Measurements from ENCODE around the gene PXMP2. TPM values are rescaled to one million over a fixed set of nuclear protein-coding genes. Genes with fewer than 3 reads are reported as not detected.

Gene PXMP2
- polyA plus RNA-seq, 4 donors, result 47.2 to 121 (median 80.8) TPM

DNA sequence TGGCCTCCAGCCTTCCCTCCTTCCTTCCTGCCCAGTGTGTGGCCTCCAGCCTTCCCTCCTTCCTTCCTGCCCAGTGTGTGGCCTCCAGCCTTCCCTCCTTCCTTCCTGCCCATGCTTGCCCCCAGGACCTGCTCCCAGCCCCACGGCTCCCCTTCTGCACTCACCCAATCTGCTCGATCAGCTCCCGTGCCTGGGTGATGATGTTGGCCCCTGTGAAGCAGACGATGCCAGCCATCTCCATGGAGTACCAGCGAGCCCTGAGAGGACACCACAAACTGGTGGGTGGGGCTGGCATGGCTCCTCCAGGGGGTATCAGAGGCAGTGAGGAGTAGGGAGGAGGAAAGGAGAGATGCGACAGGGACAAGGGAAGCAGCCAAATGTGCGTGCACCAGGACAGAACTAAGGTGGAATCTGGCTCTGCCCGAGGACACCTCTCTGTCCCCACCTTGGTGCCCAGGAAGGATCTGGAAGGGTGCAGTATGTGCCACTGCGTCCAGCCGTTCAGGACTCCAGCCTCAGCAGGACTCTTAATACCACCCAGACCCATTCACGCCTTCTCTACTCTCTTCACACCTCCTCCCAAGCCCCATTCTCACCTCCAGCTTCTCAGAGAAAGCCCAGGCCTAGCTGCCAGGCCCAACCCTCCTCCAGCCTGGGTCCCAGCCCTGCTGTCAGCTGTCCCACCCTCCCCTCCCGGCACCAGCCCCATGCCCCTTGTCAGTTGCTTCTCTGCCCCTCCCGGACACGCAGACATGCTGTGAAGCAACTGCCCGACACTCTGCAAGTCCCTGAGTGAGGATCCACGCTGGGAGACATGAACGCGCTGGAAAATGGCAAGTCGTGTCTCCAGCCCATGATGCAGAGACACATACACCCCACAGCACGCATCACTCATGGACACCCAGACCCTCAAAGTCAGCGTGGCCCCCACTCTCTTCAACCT, 22.9 kb upstream of the PXMP2 start:
- no peak overlapping the region for H3K4me3 ChIP-seq (ENCODE audit: low read depth in 1 of 3, low read length in 3 of 3)
- no peaks in the 10 kb centered on the region for H3K4me1 ChIP-seq (ENCODE audit: control insufficient read depth in 3 of 3, insufficient read depth in 2 of 3, low read depth in 1 of 3, low read length in 2 of 3)
- peaks cover 14 to 86% (median 32%) of the 10 kb centered on the region in 3 donors for H3K36me3 ChIP-seq (ENCODE audit: control insufficient read depth in 3 of 3, insufficient read depth in 2 of 3, low read depth in 1 of 3, low read length in 3 of 3)
- FAIRE-seq (no peak), DNase-seq (no peak)
- no peaks in the 10 kb centered on the region for H3K27me3 ChIP-seq (ENCODE audit: control insufficient read depth in 3 of 3, insufficient read depth in 3 of 3, low read length in 3 of 3)
- no peak overlapping the region for H3K27ac ChIP-seq (ENCODE audit: low read depth in 1 of 3, low read length in 2 of 3)
- no peaks in the 10 kb centered on the region for H3K9me3 ChIP-seq (ENCODE audit: control insufficient read depth in 2 of 2, insufficient read depth in 1 of 2, low read depth in 1 of 2, low read length in 1 of 2)
- 89 to 95% (median 94%) methylated on average over 21 of the region's 21 CpGs for WGBS, 3 donors

DNA sequence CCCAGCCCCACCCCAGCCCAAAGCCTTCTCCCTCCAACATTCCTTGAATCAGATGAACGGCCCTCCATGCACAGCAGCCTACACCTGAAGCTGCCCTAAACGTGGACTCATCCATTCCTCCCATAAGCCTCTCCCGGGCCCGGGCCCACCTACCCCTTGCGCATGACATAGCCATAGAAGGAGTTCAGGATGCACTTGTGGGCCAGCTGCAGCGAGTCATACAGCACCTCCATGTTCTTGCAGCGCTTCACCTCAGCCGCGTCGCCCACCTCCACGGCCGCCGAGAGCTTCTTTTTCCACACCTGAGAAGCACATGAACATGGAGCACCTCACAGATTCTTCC, 22.3 kb upstream of the PXMP2 start:
- H3K4me1 ChIP-seq (ENCODE audit: control insufficient read depth in 3 of 3, insufficient read depth in 2 of 3, low read depth in 1 of 3, low read length in 2 of 3), result no peaks in the 10 kb centered on the region
- FAIRE-seq (no peak), DNase-seq (no peak)
- no peak overlapping the region for H3K4me3 ChIP-seq (ENCODE audit: low read depth in 1 of 3, low read length in 3 of 3)
- no peaks in the 10 kb centered on the region for H3K27me3 ChIP-seq (ENCODE audit: control insufficient read depth in 3 of 3, insufficient read depth in 3 of 3, low read length in 3 of 3)
- no peak overlapping the region for H3K27ac ChIP-seq (ENCODE audit: low read depth in 1 of 3, low read length in 2 of 3)
- peaks cover 14 to 87% (median 29%) of the 10 kb centered on the region in 3 donors for H3K36me3 ChIP-seq (ENCODE audit: control insufficient read depth in 3 of 3, insufficient read depth in 2 of 3, low read depth in 1 of 3, low read length in 3 of 3)
- H3K9me3 ChIP-seq (ENCODE audit: control insufficient read depth in 2 of 2, insufficient read depth in 1 of 2, low read depth in 1 of 2, low read length in 1 of 2), result no peaks in the 10 kb centered on the region
- 92 to 96% (median 96%) methylated on average over 13 of the region's 13 CpGs for WGBS, 3 donors

DNA sequence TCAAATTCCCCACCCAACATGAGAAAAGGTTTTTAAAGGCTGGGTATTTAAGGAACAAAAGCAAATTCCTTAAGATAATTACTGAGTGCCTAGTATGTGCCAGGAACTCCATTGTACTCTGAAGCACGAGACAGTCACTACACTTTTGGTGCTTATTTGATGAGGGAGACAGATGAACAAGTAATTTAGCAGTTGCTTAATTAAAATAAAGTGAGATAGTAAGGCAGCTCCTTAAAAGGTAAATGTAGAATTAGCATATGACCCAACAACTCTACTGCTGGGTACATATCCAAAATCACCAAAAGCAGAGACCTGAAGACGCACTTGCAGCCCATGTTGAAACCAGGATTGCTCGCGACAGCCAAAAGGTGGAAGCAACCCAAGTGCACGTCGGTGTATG, 21.6 kb upstream of the PXMP2 start:
- Histone ChIP-seq H3K4me3 (ENCODE audit: low read depth in 1 of 3, low read length in 3 of 3) (no peak overlapping the region), H3K27ac (ENCODE audit: low read depth in 1 of 3, low read length in 2 of 3) (no peak overlapping the region), H3K9me3 (ENCODE audit: control insufficient read depth in 2 of 2, insufficient read depth in 1 of 2, low read depth in 1 of 2, low read length in 1 of 2) (no peaks in the 10 kb centered on the region), H3K27me3 (ENCODE audit: control insufficient read depth in 3 of 3, insufficient read depth in 3 of 3, low read length in 3 of 3) (no peaks in the 10 kb centered on the region), H3K36me3 (ENCODE audit: control insufficient read depth in 3 of 3, insufficient read depth in 2 of 3, low read depth in 1 of 3, low read length in 3 of 3) (peaks cover 11 to 85% (median 27%) of the 10 kb centered on the region in 3 donors), H3K4me1 (ENCODE audit: control insufficient read depth in 3 of 3, insufficient read depth in 2 of 3, low read depth in 1 of 3, low read length in 2 of 3) (no peaks in the 10 kb centered on the region)
- no peak for DNase-seq
- no peak for FAIRE-seq
- WGBS, 3 donors, result 86 to 96% (median 95%) methylated on average over 6 of the region's 6 CpGs

DNA sequence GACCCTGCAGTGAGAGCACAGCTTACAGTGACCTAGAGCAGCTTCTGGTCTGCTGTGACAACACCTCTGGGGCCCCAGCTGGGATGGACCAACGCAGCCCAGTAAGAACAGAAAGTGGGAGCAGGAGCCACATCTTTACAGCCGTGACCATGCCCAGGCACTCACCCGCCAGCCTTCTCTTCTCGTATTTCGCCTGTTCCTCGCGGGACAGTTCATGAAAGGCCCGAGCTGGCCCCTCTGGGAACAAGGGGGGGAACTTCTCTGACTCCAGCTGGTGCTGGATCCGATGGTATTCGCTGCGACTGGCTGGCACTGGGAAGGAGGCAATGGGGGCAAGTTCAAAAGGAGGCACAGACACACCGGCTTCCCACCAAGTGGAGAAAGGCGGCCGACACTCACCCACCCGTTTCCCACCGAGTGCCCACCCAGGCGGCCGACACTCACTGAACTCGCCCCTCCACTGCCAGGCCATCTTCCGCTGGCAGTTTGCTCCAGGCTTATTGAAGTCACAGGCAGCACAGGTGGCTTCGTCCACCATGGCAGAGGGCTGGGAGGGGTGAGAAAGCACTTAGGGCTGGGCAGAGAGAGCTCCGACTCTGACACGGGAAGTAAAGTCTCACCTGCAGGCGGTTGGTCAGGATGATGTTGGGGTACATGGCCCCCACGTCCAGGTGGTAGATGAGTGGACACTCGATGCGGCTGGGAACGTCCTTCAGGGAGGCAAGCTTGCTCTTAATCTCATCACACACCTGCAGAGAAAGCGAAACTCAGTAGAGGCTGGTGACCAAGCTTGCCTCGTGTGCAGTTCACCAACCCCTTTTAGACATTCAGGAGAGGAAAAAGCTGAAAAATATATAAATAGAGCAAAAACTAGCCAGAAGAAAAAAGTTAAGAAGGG, 18.9 kb upstream of the PXMP2 start:
- Histone ChIP-seq H3K4me1 (ENCODE audit: control insufficient read depth in 3 of 3, insufficient read depth in 2 of 3, low read depth in 1 of 3, low read length in 2 of 3) (no peaks in the 10 kb centered on the region), H3K9me3 (ENCODE audit: control insufficient read depth in 2 of 2, insufficient read depth in 1 of 2, low read depth in 1 of 2, low read length in 1 of 2) (no peaks in the 10 kb centered on the region), H3K36me3 (ENCODE audit: control insufficient read depth in 3 of 3, insufficient read depth in 2 of 3, low read depth in 1 of 3, low read length in 3 of 3) (peaks cover 11 to 84% (median 27%) of the 10 kb centered on the region in 3 donors), H3K27ac (ENCODE audit: low read depth in 1 of 3, low read length in 2 of 3) (no peak overlapping the region), H3K27me3 (ENCODE audit: control insufficient read depth in 3 of 3, insufficient read depth in 3 of 3, low read length in 3 of 3) (no peaks in the 10 kb centered on the region), H3K4me3 (ENCODE audit: low read depth in 1 of 3, low read length in 3 of 3) (no peak overlapping the region)
- FAIRE-seq (no peak), DNase-seq (no peak)
- 96 to 98% (median 97%) methylated on average over 30 of the region's 30 CpGs for WGBS, 3 donors

DNA sequence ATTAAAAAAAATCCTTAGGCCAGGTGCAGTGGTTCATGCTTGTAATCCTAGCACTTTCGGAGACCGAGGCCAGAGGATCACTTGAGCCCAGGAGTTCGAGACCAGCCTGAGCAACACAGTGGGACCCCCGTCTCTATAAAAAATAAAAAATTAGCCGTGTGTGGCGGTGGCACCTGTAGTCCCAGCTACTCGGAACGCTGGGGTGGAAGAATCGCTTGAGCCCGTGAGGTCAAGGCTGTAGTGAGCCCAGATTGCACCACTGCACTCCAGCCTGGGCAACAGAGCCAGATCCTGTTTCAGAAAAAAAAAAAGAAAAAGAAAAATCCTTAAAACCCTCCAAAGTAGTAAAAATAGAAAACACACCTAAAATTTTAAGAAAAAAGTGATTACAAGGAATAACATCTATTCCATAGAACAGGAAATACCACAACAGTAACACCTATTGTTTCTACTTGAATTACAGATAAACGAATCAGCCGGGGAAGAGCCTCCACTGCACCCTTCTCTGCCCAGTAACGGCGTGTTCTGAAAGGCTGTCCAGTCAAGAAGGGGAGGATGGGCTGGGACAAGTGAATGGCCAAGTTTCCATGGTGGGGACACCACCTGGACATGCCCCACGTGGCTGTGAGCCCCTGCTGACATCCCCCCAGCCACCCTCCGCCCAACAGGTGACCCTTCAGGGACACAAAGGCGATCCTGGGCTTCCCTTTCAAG, 18.1 kb upstream of the PXMP2 start:
- FAIRE-seq, result no peak
- H3K27ac ChIP-seq (ENCODE audit: low read depth in 1 of 3, low read length in 2 of 3), result no peak overlapping the region
- DNase-seq, result no peak
- 93 to 95% (median 95%) methylated on average over 17 of the region's 17 CpGs for WGBS, 3 donors
- H3K9me3 ChIP-seq (ENCODE audit: control insufficient read depth in 2 of 2, insufficient read depth in 1 of 2, low read depth in 1 of 2, low read length in 1 of 2), result no peaks in the 10 kb centered on the region
- no peaks in the 10 kb centered on the region for H3K27me3 ChIP-seq (ENCODE audit: control insufficient read depth in 3 of 3, insufficient read depth in 3 of 3, low read length in 3 of 3)
- no peaks in the 10 kb centered on the region for H3K4me1 ChIP-seq (ENCODE audit: control insufficient read depth in 3 of 3, insufficient read depth in 2 of 3, low read depth in 1 of 3, low read length in 2 of 3)
- H3K36me3 ChIP-seq (ENCODE audit: control insufficient read depth in 3 of 3, insufficient read depth in 2 of 3, low read depth in 1 of 3, low read length in 3 of 3), result peaks cover 11 to 85% (median 27%) of the 10 kb centered on the region in 3 donors
- no peak overlapping the region for H3K4me3 ChIP-seq (ENCODE audit: low read depth in 1 of 3, low read length in 3 of 3)

DNA sequence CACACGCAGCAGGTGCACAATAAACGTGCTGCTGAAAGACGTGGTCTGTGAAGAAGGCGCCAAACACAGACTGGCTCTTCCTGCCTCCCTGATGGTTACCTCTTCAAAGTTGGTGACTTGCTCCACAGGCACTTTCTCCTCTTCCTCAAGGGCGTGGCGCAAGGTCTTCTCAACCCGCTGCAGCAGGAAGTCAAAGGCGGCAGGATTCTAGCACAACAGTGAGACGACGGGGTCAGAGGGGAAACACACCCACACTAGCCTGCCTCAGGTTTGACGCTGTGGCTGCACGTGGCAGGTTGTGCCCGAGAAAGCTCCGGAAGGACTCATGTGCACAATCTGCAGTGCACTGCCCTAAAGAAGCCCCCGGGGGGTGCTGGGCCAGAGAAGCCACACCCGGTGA, 15.3 kb upstream of the PXMP2 start:
- H3K27me3 ChIP-seq (ENCODE audit: control insufficient read depth in 3 of 3, insufficient read depth in 3 of 3, low read length in 3 of 3), result no peaks in the 10 kb centered on the region
- DNase-seq, result no peak
- H3K27ac ChIP-seq (ENCODE audit: low read depth in 1 of 3, low read length in 2 of 3), result no peak overlapping the region
- no peak for FAIRE-seq
- H3K9me3 ChIP-seq (ENCODE audit: control insufficient read depth in 2 of 2, insufficient read depth in 1 of 2, low read depth in 1 of 2, low read length in 1 of 2), result no peaks in the 10 kb centered on the region
- 84 to 89% (median 85%) methylated on average over 16 of the region's 16 CpGs for WGBS, 3 donors
- no peaks in the 10 kb centered on the region for H3K4me1 ChIP-seq (ENCODE audit: control insufficient read depth in 3 of 3, insufficient read depth in 2 of 3, low read depth in 1 of 3, low read length in 2 of 3)
- H3K36me3 ChIP-seq (ENCODE audit: control insufficient read depth in 3 of 3, insufficient read depth in 2 of 3, low read depth in 1 of 3, low read length in 3 of 3), result peaks cover 11 to 86% (median 18%) of the 10 kb centered on the region in 3 donors
- no peak overlapping the region for H3K4me3 ChIP-seq (ENCODE audit: low read depth in 1 of 3, low read length in 3 of 3)

DNA sequence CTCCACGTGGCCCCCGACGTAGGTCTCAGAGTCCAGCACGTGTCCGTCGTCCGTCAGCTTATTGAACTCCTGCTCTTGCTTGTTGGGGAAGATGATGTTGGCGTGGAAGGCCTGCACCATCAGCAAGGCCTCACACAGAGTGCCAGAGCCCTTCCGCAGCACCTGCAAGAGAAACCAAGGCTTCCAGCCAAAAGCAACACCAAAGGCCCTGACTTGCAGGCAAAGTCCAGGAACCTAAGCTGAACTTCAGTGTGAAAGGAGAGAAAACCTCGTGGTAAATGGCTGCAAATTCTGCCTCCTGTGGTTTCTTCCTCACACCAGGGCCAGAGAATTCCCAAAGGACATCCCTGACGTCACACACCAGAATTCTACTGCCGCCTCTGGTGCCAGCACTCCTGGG, 14.7 kb upstream of the PXMP2 start:
- Histone ChIP-seq H3K36me3 (ENCODE audit: control insufficient read depth in 3 of 3, insufficient read depth in 2 of 3, low read depth in 1 of 3, low read length in 3 of 3) (peaks cover 11 to 86% (median 17%) of the 10 kb centered on the region in 3 donors), H3K4me3 (ENCODE audit: low read depth in 1 of 3, low read length in 3 of 3) (no peak overlapping the region), H3K27me3 (ENCODE audit: control insufficient read depth in 3 of 3, insufficient read depth in 3 of 3, low read length in 3 of 3) (no peaks in the 10 kb centered on the region), H3K9me3 (ENCODE audit: control insufficient read depth in 2 of 2, insufficient read depth in 1 of 2, low read depth in 1 of 2, low read length in 1 of 2) (no peaks in the 10 kb centered on the region), H3K27ac (ENCODE audit: low read depth in 1 of 3, low read length in 2 of 3) (no peak overlapping the region), H3K4me1 (ENCODE audit: control insufficient read depth in 3 of 3, insufficient read depth in 2 of 3, low read depth in 1 of 3, low read length in 2 of 3) (no peaks in the 10 kb centered on the region)
- 86 to 91% (median 89%) methylated on average over 12 of the region's 12 CpGs for WGBS, 3 donors
- no peak for FAIRE-seq
- no peak for DNase-seq

Data from small intestine (tissue), 7 donors.